MG63 (cell line): Measurements from ENCODE around the gene IPO8. TPM values are rescaled to one million over a fixed set of nuclear protein-coding genes. Genes with fewer than 3 reads are reported as not detected.
A peak's percentile ranks its signal among the peaks of the same experiment; 100 is the strongest.

Source experiments
- DNase-seq: peaks from one replicate; pipeline ENCODE4 v3.0.0-alpha.2; 2020
- H3K27me3 ChIP-seq: fragments of 250-450 bp; sonication (Bioruptor Pico); 2 replicates; pipeline ENCODE4 v1.5.1; 2020; ENCODE audit warnings: mild to moderate bottlenecking, moderate library complexity
- H3K36me3 ChIP-seq: fragments of 250-450 bp; sonication (Bioruptor Pico); 2 replicates; pipeline ENCODE4 v1.5.1; 2020; ENCODE audit warnings: mild to moderate bottlenecking, moderate library complexity
- H3K4me3 ChIP-seq: fragments of 250-450 bp; sonication (Bioruptor Pico); 2 replicates; pipeline ENCODE4 v1.5.1; 2020; ENCODE audit warnings: mild to moderate bottlenecking, moderate library complexity
- H3K9me3 ChIP-seq: fragments of 250-450 bp; sonication (Bioruptor Pico); 2 replicates; pipeline ENCODE4 v1.5.1; 2020; ENCODE audit warnings: mild to moderate bottlenecking, moderate library complexity
- total RNA-seq: library from RNA; depleted of rRNA; stranded (reverse); fragments of >200 nt; shearing (Covaris generic); gene quantifications from 2 replicates; pipeline ENCODE4 v1.2.3, GENCODE V29; 2014; ENCODE audit warnings: low replicate concordance

Gene IPO8
- total RNA-seq, 1 experiment from 2014 or later: 27.9 TPM

GRCh38 chr12:30696486-30696885 is 817 bp upstream of the IPO8 start:
- no peaks in the 10 kb centered on the region for H3K9me3 ChIP-seq
- no peaks in the 10 kb centered on the region for H3K36me3 ChIP-seq
- peak overlapping the region; percentile 94 for H3K4me3 ChIP-seq
- no peaks in the 10 kb centered on the region for H3K27me3 ChIP-seq
- DNase-seq: no peak

- DNase-seq: no peak
- no peaks in the 10 kb centered on the region for H3K9me3 ChIP-seq
- H3K4me3 ChIP-seq: peak overlapping the region; percentile 94
- H3K36me3 ChIP-seq: no peaks in the 10 kb centered on the region
- H3K27me3 ChIP-seq: no peaks in the 10 kb centered on the region
Measured at GRCh38 chr12:30696103-30696408, 387 bp upstream of the IPO8 start.

- Histone ChIP-seq H3K9me3 (no peaks in the 10 kb centered on the region), H3K27me3 (no peaks in the 10 kb centered on the region), H3K36me3 (peaks cover 1% of the 10 kb centered on the region; the same call in 1 of the 2 replicates), H3K4me3 (peak overlapping the region; percentile 94)
- peak; percentile 66 for DNase-seq
Measured at GRCh38 chr12:30694412-30695198, 1.1 kb downstream of the IPO8 start.

- DNase-seq: peak; percentile 10
- Histone ChIP-seq H3K4me3 (no peak overlapping the region), H3K27me3 (no peaks in the 10 kb centered on the region)
Measured at GRCh38 chr12:30692470-30692869, 3.2 kb downstream of the IPO8 start.

GRCh38 chr12:30691122-30691879 is 4.4 kb downstream of the IPO8 start:
- Histone ChIP-seq H3K4me3 (no peak overlapping the region), H3K36me3 (peaks cover 15% of the 10 kb centered on the region), H3K9me3 (no peaks in the 10 kb centered on the region), H3K27me3 (no peaks in the 10 kb centered on the region)
- peak; percentile 78 for DNase-seq

More at GRCh38 chr12:30692470-30692869, 3.2 kb downstream of the IPO8 start:
- H3K9me3 ChIP-seq: no peaks in the 10 kb centered on the region
- H3K36me3 ChIP-seq: peaks cover 12% of the 10 kb centered on the region

- peaks cover 27% of the 10 kb centered on the region for H3K36me3 ChIP-seq
- H3K9me3 ChIP-seq: no peaks in the 10 kb centered on the region
- no peaks in the 10 kb centered on the region for H3K27me3 ChIP-seq
- no peak for DNase-seq
- H3K4me3 ChIP-seq: no peak overlapping the region
Measured at GRCh38 chr12:30687265-30687986, 8.2 kb downstream of the IPO8 start.

GRCh38 chr12:30679241-30679640 is 16.4 kb downstream of the IPO8 start:
- Histone ChIP-seq H3K36me3 (peaks cover 60% of the 10 kb centered on the region), H3K9me3 (no peaks in the 10 kb centered on the region), H3K4me3 (no peak overlapping the region), H3K27me3 (no peaks in the 10 kb centered on the region)
- DNase-seq: no peak

GRCh38 chr12:30678221-30678620 is 17.4 kb downstream of the IPO8 start:
- Histone ChIP-seq H3K9me3 (no peaks in the 10 kb centered on the region), H3K27me3 (no peaks in the 10 kb centered on the region), H3K4me3 (no peak overlapping the region), H3K36me3 (peaks cover 60% of the 10 kb centered on the region)
- no peak for DNase-seq

- no peak for DNase-seq
- Histone ChIP-seq H3K36me3 (peaks cover 46% of the 10 kb centered on the region), H3K27me3 (no peaks in the 10 kb centered on the region), H3K4me3 (no peak overlapping the region), H3K9me3 (no peaks in the 10 kb centered on the region)
Measured at GRCh38 chr12:30661210-30661609, 34.5 kb downstream of the IPO8 start.

- DNase-seq: no peak
- Histone ChIP-seq H3K36me3 (peaks cover 7% of the 10 kb centered on the region), H3K27me3 (no peaks in the 10 kb centered on the region), H3K9me3 (no peaks in the 10 kb centered on the region), H3K4me3 (no peak overlapping the region)
Measured at GRCh38 chr12:30652034-30652696, 43.5 kb downstream of the IPO8 start.

- H3K36me3 ChIP-seq: peaks cover under 1% of the 10 kb centered on the region
- DNase-seq: no peak
- no peaks in the 10 kb centered on the region for H3K9me3 ChIP-seq
- H3K27me3 ChIP-seq: no peaks in the 10 kb centered on the region
- H3K4me3 ChIP-seq: no peak overlapping the region
Measured at GRCh38 chr12:30646821-30647220, 48.8 kb downstream of the IPO8 start.

GRCh38 chr12:30643366-30643765 is 52.3 kb downstream of the IPO8 start:
- no peaks in the 10 kb centered on the region for H3K27me3 ChIP-seq
- H3K9me3 ChIP-seq: no peaks in the 10 kb centered on the region
- no peak for DNase-seq
- peaks cover 5% of the 10 kb centered on the region for H3K36me3 ChIP-seq
- H3K4me3 ChIP-seq: no peak overlapping the region

- Histone ChIP-seq H3K27me3 (no peaks in the 10 kb centered on the region), H3K9me3 (no peaks in the 10 kb centered on the region), H3K4me3 (no peak overlapping the region), H3K36me3 (peaks cover 15% of the 10 kb centered on the region)
- no peak for DNase-seq
Measured at GRCh38 chr12:30640392-30640791, 55.3 kb downstream of the IPO8 start.

GRCh38 chr12:30635385-30635784 is 60.3 kb downstream of the IPO8 start:
- no peaks in the 10 kb centered on the region for H3K9me3 ChIP-seq
- H3K36me3 ChIP-seq: peaks cover 38% of the 10 kb centered on the region
- no peak for DNase-seq
- H3K4me3 ChIP-seq: no peak overlapping the region
- H3K27me3 ChIP-seq: no peaks in the 10 kb centered on the region

GRCh38 chr12:30631740-30632139 is 63.9 kb downstream of the IPO8 start:
- DNase-seq: no peak
- Histone ChIP-seq H3K9me3 (no peaks in the 10 kb centered on the region), H3K36me3 (peaks cover 39% of the 10 kb centered on the region), H3K27me3 (no peaks in the 10 kb centered on the region), H3K4me3 (no peak overlapping the region)

- H3K36me3 ChIP-seq: peaks cover 34% of the 10 kb centered on the region
- no peaks in the 10 kb centered on the region for H3K9me3 ChIP-seq
- no peaks in the 10 kb centered on the region for H3K27me3 ChIP-seq
- DNase-seq: no peak
- no peak overlapping the region for H3K4me3 ChIP-seq
Measured at GRCh38 chr12:30630979-30631285, 64.7 kb downstream of the IPO8 start.
